Measurements from ENCODE around the gene ABTB1.

The ABTB1 gene

DNA sequence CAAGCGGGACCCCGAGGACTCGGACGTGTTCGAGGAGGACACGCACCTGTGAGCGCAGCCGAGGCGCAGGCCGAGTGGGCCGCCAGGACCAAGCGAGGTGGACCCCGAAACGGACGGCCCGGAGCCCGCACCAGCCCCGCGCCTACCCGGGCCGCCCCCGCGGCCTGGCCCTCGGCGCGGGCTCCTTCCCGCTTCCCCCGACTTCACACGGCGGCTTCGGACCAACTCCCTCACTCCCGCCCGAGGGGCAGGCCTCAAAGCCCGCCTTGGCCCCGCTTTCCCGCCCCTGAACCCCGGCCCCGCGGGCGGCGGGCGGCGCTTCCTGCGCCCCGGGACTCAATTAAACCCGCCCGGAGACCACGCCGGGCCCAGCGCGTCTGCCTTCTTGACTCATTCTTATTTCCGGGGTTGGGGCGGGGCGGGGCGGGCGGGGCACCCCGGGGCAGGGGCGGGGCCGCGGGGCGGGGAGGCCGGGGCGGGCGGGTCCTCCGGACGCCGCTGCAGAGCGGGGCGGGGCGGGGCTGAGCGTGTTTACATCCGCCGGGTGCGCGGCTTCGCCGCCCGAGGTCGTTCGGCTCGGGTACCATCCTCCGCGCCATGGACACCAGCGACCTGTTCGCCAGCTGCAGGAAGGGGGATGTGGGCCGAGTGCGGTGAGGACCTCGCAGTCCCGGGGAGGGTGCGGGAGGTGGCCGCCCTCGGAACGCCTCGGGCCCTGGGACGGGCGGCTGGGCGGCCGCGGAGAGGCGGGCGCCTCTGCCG is at the start of gene ABTB1:
Gene ABTB1 (plus strand): TSS at position 524 of the 762 bp plus-strand sequence. CDS start 74 bp downstream, at position 598.
- H3K27me3 Mint-ChIP-seq, result no peaks in the 10 kb centered on the region
- DNase-seq, result peak; percentile 92
- H3K4me3 Mint-ChIP-seq, result peak within 1 kb of the TSS; percentile 92
- H3K9me3 Mint-ChIP-seq, result no peaks in the 10 kb centered on the region
- H3K27ac Mint-ChIP-seq, result peak within 1 kb of the TSS; percentile 97
- CTCF ChIA-PET, result interaction anchor here (0.8 to 1.7 kb wide), 3 partner anchors 22 to 98 kb away, joined by 3 to 4 read pairs (median 3); no protein-coding TSS in a partner anchor
- peaks cover 31% of the 10 kb centered on the region for H3K4me1 Mint-ChIP-seq
- peaks cover 6% of the 10 kb centered on the region for H3K36me3 Mint-ChIP-seq

DNA sequence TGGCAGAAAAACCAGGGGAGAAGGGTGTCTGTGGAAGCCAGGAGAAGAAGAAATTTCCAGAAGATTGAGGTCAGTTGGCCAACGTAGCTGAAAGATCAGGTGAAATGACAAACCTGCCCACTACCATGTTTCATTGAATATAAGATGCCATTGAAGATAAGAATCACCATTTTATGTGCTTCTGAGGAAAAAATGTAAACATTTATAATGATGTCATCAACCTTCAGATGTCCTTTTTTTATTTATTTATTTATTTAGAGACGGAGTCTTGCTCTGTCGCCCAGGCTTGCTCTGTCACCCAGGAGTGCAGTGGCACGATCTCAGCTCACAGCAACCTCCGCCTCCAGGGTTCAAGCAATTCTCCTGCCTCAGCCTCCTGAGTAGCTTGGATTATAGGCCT is 48.7 kb upstream of the ABTB1 start:
- CTCF ChIA-PET, result no interaction called here
- DNase-seq, result no peak
- Mint-ChIP-seq H3K4me1 (peaks cover 4% of the 10 kb centered on the region), H3K27ac (no peak overlapping the region), H3K27me3 (peaks cover 34% of the 10 kb centered on the region), H3K9me3 (no peaks in the 10 kb centered on the region), H3K36me3 (peaks cover 19% of the 10 kb centered on the region), H3K4me3 (no peak overlapping the region)

DNA sequence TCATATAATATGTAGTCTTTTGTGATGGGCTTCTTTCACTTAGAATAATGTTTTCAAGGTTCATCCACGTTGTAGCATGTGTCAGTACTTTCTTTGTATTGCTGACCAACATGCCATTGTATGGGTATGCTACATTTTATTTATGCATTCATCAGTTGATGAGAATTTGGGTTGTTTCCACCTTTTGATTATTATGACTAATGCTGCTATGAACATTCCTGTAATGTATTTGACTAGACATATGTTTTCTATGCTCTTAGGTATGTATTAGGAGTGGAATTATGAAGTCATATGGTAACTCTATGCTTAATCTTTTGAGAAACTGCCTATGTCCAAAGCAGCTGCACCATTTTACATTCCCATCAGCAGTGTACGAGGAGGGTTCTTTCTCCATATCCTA is 46.9 kb upstream of the ABTB1 start:
- no peak for DNase-seq
- CTCF ChIA-PET, result interaction anchor here (1.6 kb wide), 1 partner anchor 27 kb away, joined by 5 read pairs; no protein-coding TSS in a partner anchor
- Mint-ChIP-seq H3K27me3 (peaks cover 50% of the 10 kb centered on the region), H3K4me1 (peaks cover 14% of the 10 kb centered on the region), H3K4me3 (no peak overlapping the region), H3K27ac (no peak overlapping the region), H3K36me3 (peaks cover 14% of the 10 kb centered on the region), H3K9me3 (no peaks in the 10 kb centered on the region)

DNA sequence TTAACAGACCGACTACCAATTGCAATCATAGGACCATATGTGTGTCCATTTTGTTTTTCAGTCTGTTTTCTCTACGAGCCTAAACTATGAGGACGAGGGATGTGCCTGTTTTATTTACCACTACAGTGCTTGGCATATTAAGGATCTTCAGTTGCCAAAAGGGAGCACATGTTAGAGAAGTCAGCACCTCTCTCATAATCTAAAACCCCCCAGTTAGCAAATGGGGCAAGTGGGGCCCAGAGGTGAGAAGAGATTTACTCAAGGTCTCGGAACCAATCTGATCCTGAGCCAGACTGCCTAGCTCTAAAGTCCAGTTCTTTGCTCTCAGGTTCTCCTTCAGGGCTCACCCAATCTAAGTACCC is 44.3 kb upstream of the ABTB1 start:
- H3K27ac Mint-ChIP-seq, result no peak overlapping the region
- no peaks in the 10 kb centered on the region for H3K9me3 Mint-ChIP-seq
- H3K36me3 Mint-ChIP-seq, result peaks cover 1% of the 10 kb centered on the region
- H3K4me3 Mint-ChIP-seq, result peak overlapping the region; percentile 69
- CTCF ChIA-PET, result no interaction called here
- no peak for DNase-seq
- peaks cover 68% of the 10 kb centered on the region for H3K27me3 Mint-ChIP-seq
- peaks cover 19% of the 10 kb centered on the region for H3K4me1 Mint-ChIP-seq

GRCh38 chr3:127628788-127629466 is 43.8 kb upstream of the ABTB1 start, which contains the start of gene PODXL2:
TSS of gene PODXL2 (plus strand) at chr3:127629185. CDS start at chr3:127629220, 35 bp downstream.
- CTCF ChIA-PET, result no interaction called here
- DNase-seq, result peak; percentile 51
- peak within 1 kb of the TSS; percentile 45 for H3K27ac Mint-ChIP-seq

DNA sequence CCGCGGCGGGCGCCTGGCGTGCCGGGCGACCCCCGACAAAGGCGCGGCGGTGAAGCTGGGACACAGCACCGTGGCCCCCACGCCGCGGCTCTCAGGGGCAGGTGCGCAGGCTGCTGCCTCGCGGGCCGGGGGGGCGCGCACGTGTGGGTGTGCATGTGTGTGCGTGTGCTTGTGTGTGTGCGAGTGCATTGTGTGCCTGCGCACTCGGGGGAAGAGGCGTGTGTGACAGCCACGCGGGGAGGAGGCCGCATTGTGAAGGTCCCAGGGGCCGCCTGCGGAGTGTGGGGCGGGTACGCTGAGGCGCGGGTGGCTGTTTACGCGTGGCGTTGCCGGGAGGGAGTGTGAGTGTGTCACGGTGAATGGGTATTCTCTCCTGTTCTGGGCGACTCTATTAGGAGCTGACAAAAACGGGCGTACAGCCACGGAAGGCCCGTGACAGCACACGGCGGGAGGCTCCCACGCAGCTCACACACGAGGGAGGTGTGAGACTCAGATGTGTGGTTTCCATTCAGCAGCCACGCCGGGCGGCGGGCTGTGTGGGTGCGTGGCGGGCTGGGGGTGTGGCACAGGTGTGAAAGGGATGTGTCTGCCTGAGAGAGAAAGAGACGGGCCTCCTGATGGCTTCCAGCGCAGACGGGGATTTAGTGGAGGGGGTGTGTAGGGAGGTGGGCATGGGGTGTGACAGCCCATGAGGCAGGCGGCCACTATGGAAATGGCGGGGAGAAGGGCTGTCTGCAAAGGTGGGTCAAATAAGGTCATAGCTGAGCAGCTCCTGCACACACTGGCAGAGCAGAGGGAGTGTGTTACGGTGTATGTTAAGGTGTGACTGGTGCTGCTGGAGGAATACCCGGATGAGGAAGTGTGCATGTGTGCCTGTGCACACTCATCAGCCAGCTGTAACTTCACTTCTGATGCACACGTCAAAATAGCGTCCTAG is 43.0 kb upstream of the ABTB1 start:
- Mint-ChIP-seq H3K27me3 (peaks cover 67% of the 10 kb centered on the region), H3K9me3 (no peaks in the 10 kb centered on the region), H3K36me3 (peaks cover 1% of the 10 kb centered on the region), H3K4me1 (peaks cover 19% of the 10 kb centered on the region), H3K27ac (peak overlapping the region; percentile 45), H3K4me3 (peak overlapping the region; percentile 74)
- peak; percentile 46 for DNase-seq
- CTCF ChIA-PET, result interaction anchor here (1.4 kb wide), 1 partner anchor 55 kb away, joined by 5 read pairs; no protein-coding TSS in a partner anchor

More at GRCh38 chr3:127628788-127629466, 43.8 kb upstream of the ABTB1 start, which contains the start of gene PODXL2:
- peaks cover 71% of the 10 kb centered on the region for H3K27me3 Mint-ChIP-seq
- H3K36me3 Mint-ChIP-seq, result peaks cover 1% of the 10 kb centered on the region
- peaks cover 19% of the 10 kb centered on the region for H3K4me1 Mint-ChIP-seq
- no peaks in the 10 kb centered on the region for H3K9me3 Mint-ChIP-seq
- H3K4me3 Mint-ChIP-seq, result peak within 1 kb of the TSS; percentile 74

GRCh38 chr3:127630811-127631714 is 41.7 kb upstream of the ABTB1 start:
- Mint-ChIP-seq H3K9me3 (no peaks in the 10 kb centered on the region), H3K4me3 (no peak overlapping the region), H3K36me3 (peaks cover 1% of the 10 kb centered on the region), H3K27ac (no peak overlapping the region), H3K27me3 (peaks cover 66% of the 10 kb centered on the region), H3K4me1 (peaks cover 20% of the 10 kb centered on the region)
- CTCF ChIA-PET, result interaction anchor here (1.0 to 1.4 kb wide), 2 partner anchors 33 to 56 kb away, joined by 3 to 5 read pairs; no protein-coding TSS in a partner anchor
- no peak for DNase-seq

DNA sequence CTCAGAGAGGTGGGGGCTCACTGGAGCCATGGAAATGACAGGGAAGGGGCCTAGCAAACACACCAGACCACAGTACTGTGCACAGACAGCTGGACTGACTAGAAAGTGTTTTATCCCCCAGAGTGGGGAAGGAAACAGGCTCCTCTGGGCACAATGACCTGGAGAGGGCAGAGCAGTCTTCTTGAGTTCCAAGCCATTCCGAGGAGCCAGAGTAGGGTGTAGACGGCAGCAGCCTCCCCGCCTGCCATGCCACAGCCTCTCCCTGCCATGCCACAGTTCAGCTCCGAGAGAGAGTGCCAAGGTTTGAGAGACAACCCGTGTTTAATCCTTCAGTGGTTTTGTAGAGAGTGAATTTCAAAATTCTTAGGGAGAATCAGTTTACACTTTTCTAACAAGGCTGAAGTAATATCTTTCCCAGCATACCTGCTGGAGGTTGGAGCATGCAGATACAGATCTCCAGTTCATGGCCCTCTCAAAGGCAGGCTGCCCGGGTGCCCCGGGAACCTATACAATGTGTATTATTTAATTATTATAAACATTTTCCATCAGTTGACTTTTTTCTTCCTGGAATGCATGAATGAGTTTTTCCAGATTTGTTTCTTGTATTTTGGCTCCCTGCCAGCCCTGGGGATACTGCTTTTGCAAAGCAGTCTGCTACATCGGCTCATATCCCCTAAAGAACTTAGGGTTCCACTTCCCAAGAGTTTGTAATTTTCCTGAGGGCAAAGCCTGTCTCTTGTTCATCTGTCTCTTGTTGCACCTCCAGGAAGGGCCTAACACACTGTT is 40.5 kb upstream of the ABTB1 start:
- Mint-ChIP-seq H3K4me3 (no peak overlapping the region), H3K9me3 (no peaks in the 10 kb centered on the region), H3K27me3 (peaks cover 56% of the 10 kb centered on the region), H3K27ac (no peak overlapping the region), H3K36me3 (peaks cover 1% of the 10 kb centered on the region), H3K4me1 (peaks cover 27% of the 10 kb centered on the region)
- no peak for DNase-seq
- CTCF ChIA-PET, result interaction anchor here (1.2 kb wide), 1 partner anchor 57 kb away, joined by 3 read pairs; no protein-coding TSS in a partner anchor

GRCh38 chr3:127634653-127635052 is 38.1 kb upstream of the ABTB1 start:
- Mint-ChIP-seq H3K27me3 (peaks cover 43% of the 10 kb centered on the region), H3K27ac (no peak overlapping the region), H3K36me3 (no peaks in the 10 kb centered on the region), H3K9me3 (no peaks in the 10 kb centered on the region), H3K4me1 (peaks cover 31% of the 10 kb centered on the region), H3K4me3 (no peak overlapping the region)
- CTCF ChIA-PET, result no interaction called here
- no peak for DNase-seq

- Mint-ChIP-seq H3K9me3 (no peaks in the 10 kb centered on the region), H3K4me3 (no peak overlapping the region), H3K36me3 (no peaks in the 10 kb centered on the region), H3K4me1 (peaks cover 18% of the 10 kb centered on the region), H3K27ac (peak overlapping the region; percentile 21), H3K27me3 (peaks cover 15% of the 10 kb centered on the region)
- CTCF ChIA-PET, result interaction anchor here (0.7 to 1.6 kb wide), 4 partner anchors 25 to 62 kb away, joined by 3 to 5 read pairs (median 4); no protein-coding TSS in a partner anchor
- peak; percentile 73 for DNase-seq
Measured at GRCh38 chr3:127637546-127637945, 35.2 kb upstream of the ABTB1 start.

- H3K4me3 Mint-ChIP-seq, result no peak overlapping the region
- peak overlapping the region; percentile 30 for H3K27ac Mint-ChIP-seq
- H3K9me3 Mint-ChIP-seq, result no peaks in the 10 kb centered on the region
- H3K4me1 Mint-ChIP-seq, result peaks cover 18% of the 10 kb centered on the region
- CTCF ChIA-PET, result interaction anchor here (0.7 to 1.6 kb wide), 4 partner anchors 24 to 63 kb away, joined by 3 to 5 read pairs (median 4); no protein-coding TSS in a partner anchor
- H3K36me3 Mint-ChIP-seq, result no peaks in the 10 kb centered on the region
- no peak for DNase-seq
- peaks cover 14% of the 10 kb centered on the region for H3K27me3 Mint-ChIP-seq
Measured at GRCh38 chr3:127637971-127638370, 34.8 kb upstream of the ABTB1 start.
